ENCODE data around the gene TNXB. TPM values are rescaled to one million over a fixed set of nuclear protein-coding genes. Genes with fewer than 3 reads are reported as not detected.
A peak's percentile ranks its signal among the peaks of the same experiment; 100 is the strongest.

TNXB gene
- total RNA-seq, 4 donors from 2014 or later, result 24.9 to 155 (median 46.3) TPM

- WGBS, 2 donors, result 46 to 55% methylated on average over 8 to 15 of the region's 45 CpGs
- TF ChIP-seq, protein P1, sequence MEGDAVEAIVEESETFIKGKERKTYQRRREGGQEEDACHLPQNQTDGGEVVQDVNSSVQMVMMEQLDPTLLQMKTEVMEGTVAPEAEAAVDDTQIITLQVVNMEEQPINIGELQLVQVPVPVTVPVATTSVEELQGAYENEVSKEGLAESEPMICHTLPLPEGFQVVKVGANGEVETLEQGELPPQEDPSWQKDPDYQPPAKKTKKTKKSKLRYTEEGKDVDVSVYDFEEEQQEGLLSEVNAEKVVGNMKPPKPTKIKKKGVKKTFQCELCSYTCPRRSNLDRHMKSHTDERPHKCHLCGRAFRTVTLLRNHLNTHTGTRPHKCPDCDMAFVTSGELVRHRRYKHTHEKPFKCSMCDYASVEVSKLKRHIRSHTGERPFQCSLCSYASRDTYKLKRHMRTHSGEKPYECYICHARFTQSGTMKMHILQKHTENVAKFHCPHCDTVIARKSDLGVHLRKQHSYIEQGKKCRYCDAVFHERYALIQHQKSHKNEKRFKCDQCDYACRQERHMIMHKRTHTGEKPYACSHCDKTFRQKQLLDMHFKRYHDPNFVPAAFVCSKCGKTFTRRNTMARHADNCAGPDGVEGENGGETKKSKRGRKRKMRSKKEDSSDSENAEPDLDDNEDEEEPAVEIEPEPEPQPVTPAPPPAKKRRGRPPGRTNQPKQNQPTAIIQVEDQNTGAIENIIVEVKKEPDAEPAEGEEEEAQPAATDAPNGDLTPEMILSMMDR (IDR thresholded peaks at IDR 0.05), result no peak
- no peak for TF ChIP-seq POLR2A (IDR thresholded peaks at IDR 0.05)
- no peak for DNase-seq (ENCODE audit: low spot score in 2 of 2)
- H3K4me3 ChIP-seq (ENCODE audit: low read depth, poor library complexity, severe bottlenecking), result no peak overlapping the region
- intact Hi-C loops (cut with DNase I; ENCODE audit: low total_unique reads), result no loop called here
Observed at GRCh38 chr6:32086661-32087573, 22.2 kb downstream of the TNXB start.

GRCh38 chr6:32085759-32086459 lies 23.2 kb downstream of the TNXB start:
- H3K4me3 ChIP-seq (ENCODE audit: low read depth, poor library complexity, severe bottlenecking), result no peak overlapping the region
- 86 to 87% methylated on average over 16 to 17 of the region's 17 CpGs for WGBS, 2 donors
- DNase-seq (ENCODE audit: low spot score in 2 of 2), result no peak
- no peak for TF ChIP-seq POLR2A (IDR thresholded peaks at IDR 0.05)
- TF ChIP-seq, protein P1 (IDR thresholded peaks at IDR 0.05), result no peak
- intact Hi-C loops (cut with DNase I; ENCODE audit: low total_unique reads), result no loop called here

DNA sequence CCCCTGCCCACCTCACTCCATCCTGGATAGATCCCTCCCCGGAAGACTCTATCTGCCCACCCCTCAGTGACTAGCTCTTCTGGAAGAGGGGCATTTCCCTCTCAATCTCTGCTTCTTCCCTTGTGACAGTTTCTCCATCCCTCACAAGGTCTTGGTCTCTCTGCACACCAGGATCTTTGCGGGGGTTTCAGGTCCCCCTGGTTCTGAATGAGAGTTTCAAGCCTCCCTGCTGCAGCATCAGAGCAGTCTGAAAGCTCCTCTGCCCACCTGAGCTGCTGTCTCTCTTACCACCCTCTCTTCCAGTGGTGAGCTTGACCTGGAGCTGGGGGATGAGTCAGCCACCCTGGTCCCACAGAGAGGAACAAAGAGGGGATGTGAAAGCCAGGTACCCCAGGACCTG lies 24.4 kb downstream of the TNXB start:
- WGBS, 2 donors, result 96% methylated on average over 2 of the region's 2 CpGs
- no peak overlapping the region for H3K4me3 ChIP-seq (ENCODE audit: low read depth, poor library complexity, severe bottlenecking)
- no peak for DNase-seq (ENCODE audit: low spot score in 2 of 2)
- TF ChIP-seq, protein P1 (IDR thresholded peaks at IDR 0.05), result no peak
- intact Hi-C loops (cut with DNase I; ENCODE audit: low total_unique reads), result no loop called here

DNA sequence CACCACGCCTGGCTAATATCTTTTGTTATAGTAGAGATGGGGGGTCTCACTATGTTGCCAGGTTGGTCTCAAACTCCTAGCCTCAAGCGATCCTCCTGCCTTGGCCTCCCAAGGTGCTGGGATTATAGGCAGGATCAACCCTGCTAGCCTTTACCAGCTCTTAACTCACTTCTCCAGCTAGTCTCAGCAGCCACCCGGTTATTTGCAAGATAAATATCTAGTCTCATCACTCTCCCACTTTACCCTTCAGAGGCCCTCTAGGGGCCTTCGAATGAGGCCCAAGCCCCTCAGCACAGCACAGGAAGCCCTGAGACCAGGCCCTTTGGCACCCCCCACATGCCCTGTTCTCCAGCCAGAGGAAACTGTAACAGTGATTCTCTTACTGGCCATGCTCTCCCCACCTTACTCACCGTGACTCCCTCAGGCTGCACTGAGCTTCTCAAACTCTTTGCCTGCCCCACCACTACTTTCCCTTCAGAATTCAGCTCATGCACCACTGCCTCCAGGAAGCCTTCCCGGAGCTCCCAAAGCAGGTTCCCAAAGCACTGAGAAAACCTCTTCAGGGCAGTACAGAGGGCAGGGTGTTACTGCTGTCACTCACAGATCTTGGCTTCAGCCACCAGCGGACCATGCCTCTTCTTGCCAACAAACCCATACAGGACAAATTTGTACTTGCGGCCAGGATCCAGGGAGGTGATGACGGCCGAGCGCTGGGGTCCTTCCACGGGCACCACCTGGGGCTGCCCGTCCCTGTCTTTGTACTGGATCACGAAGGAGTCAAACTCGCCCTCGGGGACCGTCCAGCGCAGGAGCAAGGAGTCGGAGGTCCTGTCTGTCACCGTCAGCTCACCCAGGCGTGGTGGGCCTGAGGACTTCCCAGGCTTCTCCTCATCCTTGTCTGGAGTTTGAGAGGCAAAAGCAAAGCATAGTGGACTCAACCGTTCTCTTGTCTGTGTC lies 25.0 kb downstream of the TNXB start:
- H3K4me3 ChIP-seq (ENCODE audit: low read depth, poor library complexity, severe bottlenecking), result no peak overlapping the region
- DNase-seq (ENCODE audit: low spot score in 2 of 2), result no peak
- intact Hi-C loops (cut with DNase I; ENCODE audit: low total_unique reads), result no loop called here
- WGBS, 2 donors, result 92 to 95% methylated on average over 22 of the region's 22 CpGs
- no peak for TF ChIP-seq POLR2A (IDR thresholded peaks at IDR 0.05)
- TF ChIP-seq, protein P1 (IDR thresholded peaks at IDR 0.05), result no peak

DNA sequence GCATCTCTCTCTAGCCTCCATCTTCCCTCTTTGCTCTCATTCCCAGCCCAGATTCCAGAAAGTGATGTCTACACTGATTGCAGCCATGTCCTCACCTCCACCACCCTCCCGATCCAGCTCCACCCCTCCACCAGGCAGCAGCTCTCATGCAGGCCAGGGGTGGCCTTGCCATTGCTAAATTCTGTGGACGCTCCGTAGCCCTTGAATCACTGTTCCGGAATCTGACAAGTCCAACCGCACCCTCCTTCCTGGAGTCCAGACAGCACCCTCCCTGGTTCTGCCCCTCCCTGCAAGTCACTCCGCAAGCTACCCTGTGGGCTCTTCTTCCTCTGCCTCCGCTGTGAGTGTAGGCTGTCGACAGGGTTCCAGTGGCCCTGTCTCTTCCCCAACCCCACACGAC lies 26.2 kb downstream of the TNXB start:
- WGBS, 2 donors, result 40 to 43% methylated on average over 9 of the region's 9 CpGs
- DNase-seq (ENCODE audit: low spot score in 2 of 2), result peak; percentile 84 to 94
- no peak overlapping the region for H3K4me3 ChIP-seq (ENCODE audit: low read depth, poor library complexity, severe bottlenecking)
- TF ChIP-seq POLR2A (IDR thresholded peaks at IDR 0.05), result no peak
- TF ChIP-seq, protein P1 (IDR thresholded peaks at IDR 0.05), result no peak
- intact Hi-C loops (cut with DNase I; ENCODE audit: low total_unique reads), result no loop called here
